ENCODE measurements around the gene HTR4.

DNA sequence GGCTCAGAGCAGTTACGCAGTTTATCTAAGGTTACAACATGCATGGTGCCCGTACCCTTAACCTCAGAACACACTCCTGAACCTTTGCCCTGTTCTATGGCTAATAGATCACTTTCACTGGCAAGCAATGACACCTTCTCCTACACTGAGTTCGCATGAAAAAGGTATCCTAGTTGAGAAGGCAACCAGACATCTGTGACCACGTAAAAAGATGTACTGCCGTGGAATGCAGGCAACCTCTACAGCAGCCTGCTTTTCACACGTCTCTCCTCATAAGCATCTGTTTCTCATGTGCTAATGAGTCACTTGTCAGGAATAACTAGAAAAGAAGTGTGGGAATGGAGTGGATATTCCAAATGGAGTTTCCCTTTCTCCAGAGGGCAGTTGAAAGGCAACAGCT, 199.1 kb downstream of the HTR4 start:
- TF ChIP-seq CTCF (conservative IDR thresholded peaks at IDR 0.05; ENCODE audit: low read length) (no peak), EZH2phosphoT487 (IDR thresholded peaks at IDR 0.05; ENCODE audit: borderline replicate concordance) (no peak)
